T-helper 17 cell (primary cell): ENCODE results near the gene CDK10. TPM values are rescaled to one million over a fixed set of nuclear protein-coding genes. Genes with fewer than 3 reads are reported as not detected.

Source experiments
- ATAC-seq: fragments of 150-1000 bp; cut with Tn5 transposase; 2 replicates; pipeline ENCODE4 v1.10.0; 2021; ENCODE audit warnings: mild to moderate bottlenecking, moderate library complexity
- DNase-seq, 3 donors: peaks; one replicate each; pipeline versions ENCODE4 v3.0.0 to v3.0.0-alpha.2; 2020 to 2021
- H3K9me3 ChIP-seq: one replicate; pipeline ENCODE4 v1.7.0; 2013; ENCODE audit warnings: low read length, mild to moderate bottlenecking; ENCODE audit not compliant: control insufficient read depth, poor library complexity, severe bottlenecking
- H3K27ac Mint-ChIP-seq: one replicate; pipeline ENCODE4 v1.8.0; 2022; ENCODE audit warnings: mild to moderate bottlenecking, moderate library complexity, mixed read lengths
- H3K27me3 Mint-ChIP-seq: one replicate; pipeline ENCODE4 v1.8.0; 2022; ENCODE audit warnings: mixed read lengths
- H3K36me3 Mint-ChIP-seq: one replicate; pipeline ENCODE4 v1.8.0; 2022; ENCODE audit warnings: low read depth, mixed read lengths
- H3K4me1 Mint-ChIP-seq: one replicate; pipeline ENCODE4 v1.8.0; 2022; ENCODE audit warnings: mild to moderate bottlenecking, mixed read lengths
- H3K4me3 Mint-ChIP-seq: one replicate; pipeline ENCODE4 v1.8.0; 2022; ENCODE audit warnings: mild to moderate bottlenecking, moderate library complexity, mixed read lengths
- total RNA-seq, 4 donors: library from RNA in 2 of 4; stranded (reverse) in 2 of 4; gene quantifications; one replicate each; pipeline ENCODE4 v1.2.3 and lab custom pipeline; 2022 to 2026

The CDK10 gene
- total RNA-seq, result 10 to 100 TPM; 83.0 to 86.0 TPM
- 72.9 to 119 reads per million in 2 donors for total RNA-seq (lab: John Stamatoyannopoulos, UW)

- H3K9me3 ChIP-seq, result no peaks in the 10 kb centered on the region
- no peaks in the 10 kb centered on the region for H3K27me3 Mint-ChIP-seq
- peak within 1 kb of the TSS; percentile 78 for H3K27ac Mint-ChIP-seq
- DNase-seq (peak; percentile 84 to 89 (median 87)), ATAC-seq (peak; percentile 90)
- peak within 1 kb of the TSS; percentile 96 for H3K4me3 Mint-ChIP-seq
- H3K36me3 Mint-ChIP-seq, result no peaks in the 10 kb centered on the region
- H3K4me1 Mint-ChIP-seq, result peaks cover 9% of the 10 kb centered on the region
Observed at GRCh38 chr16:89686520-89687091, at the start of gene CDK10. CDK10 (plus strand) TSS chr16:89686689; CDS start chr16:89686711, 22 bp downstream.

GRCh38 chr16:89637379-89637778 lies 49.1 kb upstream of the CDK10 start:
- ATAC-seq (no peak), DNase-seq (no peak)
- no peak overlapping the region for H3K27ac Mint-ChIP-seq
- no peak overlapping the region for H3K4me3 Mint-ChIP-seq
- peaks cover 9% of the 10 kb centered on the region for H3K4me1 Mint-ChIP-seq
- H3K36me3 Mint-ChIP-seq, result no peaks in the 10 kb centered on the region
- H3K27me3 Mint-ChIP-seq, result no peaks in the 10 kb centered on the region
- no peaks in the 10 kb centered on the region for H3K9me3 ChIP-seq

GRCh38 chr16:89638455-89638854 lies 48.0 kb upstream of the CDK10 start:
- Mint-ChIP-seq H3K27me3 (no peaks in the 10 kb centered on the region), H3K27ac (no peak overlapping the region), H3K4me3 (no peak overlapping the region), H3K4me1 (peaks cover 11% of the 10 kb centered on the region), H3K36me3 (no peaks in the 10 kb centered on the region)
- DNase-seq (no peak), ATAC-seq (no peak)
- no peaks in the 10 kb centered on the region for H3K9me3 ChIP-seq

- Mint-ChIP-seq H3K27me3 (no peaks in the 10 kb centered on the region), H3K4me1 (peaks cover 11% of the 10 kb centered on the region), H3K36me3 (no peaks in the 10 kb centered on the region), H3K4me3 (no peak overlapping the region), H3K27ac (no peak overlapping the region)
- DNase-seq (no peak), ATAC-seq (no peak)
- no peaks in the 10 kb centered on the region for H3K9me3 ChIP-seq
Observed at GRCh38 chr16:89639385-89639784, 47.1 kb upstream of the CDK10 start.

- no peak for ATAC-seq
- Mint-ChIP-seq H3K27me3 (no peaks in the 10 kb centered on the region), H3K4me3 (no peak overlapping the region), H3K27ac (peak overlapping the region; percentile 39), H3K4me1 (peaks cover 11% of the 10 kb centered on the region), H3K36me3 (no peaks in the 10 kb centered on the region)
- DNase-seq, result no peak
- H3K9me3 ChIP-seq, result no peaks in the 10 kb centered on the region
Observed at GRCh38 chr16:89641458-89642119, 44.9 kb upstream of the CDK10 start.

GRCh38 chr16:89642574-89642973 lies 43.9 kb upstream of the CDK10 start:
- no peak overlapping the region for H3K4me3 Mint-ChIP-seq
- peaks cover 11% of the 10 kb centered on the region for H3K4me1 Mint-ChIP-seq
- H3K27ac Mint-ChIP-seq, result no peak overlapping the region
- no peaks in the 10 kb centered on the region for H3K27me3 Mint-ChIP-seq
- H3K9me3 ChIP-seq, result no peaks in the 10 kb centered on the region
- no peaks in the 10 kb centered on the region for H3K36me3 Mint-ChIP-seq
- DNase-seq (no peak), ATAC-seq (no peak)

GRCh38 chr16:89643769-89644300 lies 42.7 kb upstream of the CDK10 start:
- no peaks in the 10 kb centered on the region for H3K27me3 Mint-ChIP-seq
- no peak overlapping the region for H3K4me3 Mint-ChIP-seq
- DNase-seq (no peak), ATAC-seq (no peak)
- H3K9me3 ChIP-seq, result no peaks in the 10 kb centered on the region
- peaks cover 11% of the 10 kb centered on the region for H3K4me1 Mint-ChIP-seq
- no peaks in the 10 kb centered on the region for H3K36me3 Mint-ChIP-seq
- H3K27ac Mint-ChIP-seq, result peak overlapping the region; percentile 63

- Mint-ChIP-seq H3K4me3 (no peak overlapping the region), H3K4me1 (peaks cover 11% of the 10 kb centered on the region), H3K27ac (peak overlapping the region; percentile 81), H3K36me3 (no peaks in the 10 kb centered on the region), H3K27me3 (no peaks in the 10 kb centered on the region)
- H3K9me3 ChIP-seq, result no peaks in the 10 kb centered on the region
- ATAC-seq (no peak), DNase-seq (no peak)
Observed at GRCh38 chr16:89645122-89645521, 41.4 kb upstream of the CDK10 start.

GRCh38 chr16:89646270-89646669 lies 40.2 kb upstream of the CDK10 start:
- no peak overlapping the region for H3K4me3 Mint-ChIP-seq
- ATAC-seq (peak; percentile 12), DNase-seq (no peak)
- no peaks in the 10 kb centered on the region for H3K27me3 Mint-ChIP-seq
- H3K36me3 Mint-ChIP-seq, result no peaks in the 10 kb centered on the region
- H3K9me3 ChIP-seq, result no peaks in the 10 kb centered on the region
- peak overlapping the region; percentile 81 for H3K27ac Mint-ChIP-seq
- peaks cover 2% of the 10 kb centered on the region for H3K4me1 Mint-ChIP-seq

GRCh38 chr16:89646906-89647305 lies 39.6 kb upstream of the CDK10 start:
- no peaks in the 10 kb centered on the region for H3K27me3 Mint-ChIP-seq
- no peak overlapping the region for H3K27ac Mint-ChIP-seq
- DNase-seq (no peak), ATAC-seq (no peak)
- no peak overlapping the region for H3K4me3 Mint-ChIP-seq
- peaks cover 2% of the 10 kb centered on the region for H3K4me1 Mint-ChIP-seq
- no peaks in the 10 kb centered on the region for H3K9me3 ChIP-seq
- no peaks in the 10 kb centered on the region for H3K36me3 Mint-ChIP-seq

GRCh38 chr16:89651584-89651983 lies 34.9 kb upstream of the CDK10 start:
- no peak for DNase-seq
- no peak overlapping the region for H3K27ac Mint-ChIP-seq
- no peak overlapping the region for H3K4me3 Mint-ChIP-seq
- no peak for ATAC-seq
- no peaks in the 10 kb centered on the region for H3K9me3 ChIP-seq
- H3K27me3 Mint-ChIP-seq, result no peaks in the 10 kb centered on the region
- no peaks in the 10 kb centered on the region for H3K36me3 Mint-ChIP-seq
- peaks cover 10% of the 10 kb centered on the region for H3K4me1 Mint-ChIP-seq

- peak overlapping the region; percentile 25 for H3K4me3 Mint-ChIP-seq
- no peaks in the 10 kb centered on the region for H3K27me3 Mint-ChIP-seq
- ATAC-seq (no peak), DNase-seq (no peak)
- H3K4me1 Mint-ChIP-seq, result peaks cover 17% of the 10 kb centered on the region
- H3K27ac Mint-ChIP-seq, result peak overlapping the region; percentile 78
- H3K9me3 ChIP-seq, result no peaks in the 10 kb centered on the region
- H3K36me3 Mint-ChIP-seq, result no peaks in the 10 kb centered on the region
Observed at GRCh38 chr16:89653656-89654295, 32.7 kb upstream of the CDK10 start.

- Mint-ChIP-seq H3K27me3 (no peaks in the 10 kb centered on the region), H3K4me3 (peak overlapping the region; percentile 91), H3K36me3 (no peaks in the 10 kb centered on the region), H3K27ac (peak overlapping the region; percentile 78), H3K4me1 (peaks cover 19% of the 10 kb centered on the region)
- ATAC-seq (no peak), DNase-seq (no peak)
- no peaks in the 10 kb centered on the region for H3K9me3 ChIP-seq
Observed at GRCh38 chr16:89655062-89655643, 31.3 kb upstream of the CDK10 start.
